Inflammatory macrophage treated with lipopolysaccharide for 1 hour (primary cell): ENCODE results near the gene ADAM10.
A peak's percentile ranks its signal among the peaks of the same experiment; 100 is the strongest.

Source experiments
- DNase-seq, 2 donors: peaks; one replicate each; pipeline ENCODE4 v3.0.0-alpha.2; 2020 to 2022

ADAM10 gene

GRCh38 chr15:58707397-58707796, 42.1 kb downstream of the ADAM10 start:
- no peak for DNase-seq

- no peak for DNase-seq
Measured at GRCh38 chr15:58705105-58705504, 44.4 kb downstream of the ADAM10 start.

- DNase-seq, result no peak
Measured at GRCh38 chr15:58704155-58704865, 45.2 kb downstream of the ADAM10 start.

- DNase-seq, result no peak
Measured at GRCh38 chr15:58703610-58704009, 45.9 kb downstream of the ADAM10 start.

GRCh38 chr15:58702233-58702632, 47.3 kb downstream of the ADAM10 start:
- DNase-seq, result no peak

- DNase-seq, result no peak
Measured at GRCh38 chr15:58701376-58701775, 48.1 kb downstream of the ADAM10 start.

- DNase-seq, result no peak
Measured at GRCh38 chr15:58699769-58700168, 49.7 kb downstream of the ADAM10 start.

- no peak for DNase-seq
Measured at GRCh38 chr15:58698887-58699641, 50.4 kb downstream of the ADAM10 start.

- no peak for DNase-seq
Measured at GRCh38 chr15:58697220-58697619, 52.3 kb downstream of the ADAM10 start.

GRCh38 chr15:58696738-58697137, 52.8 kb downstream of the ADAM10 start:
- no peak for DNase-seq

- DNase-seq, result no peak
Measured at GRCh38 chr15:58694641-58695398, 54.7 kb downstream of the ADAM10 start.

GRCh38 chr15:58690703-58691102, 58.8 kb downstream of the ADAM10 start:
- no peak for DNase-seq

GRCh38 chr15:58689646-58690045, 59.9 kb downstream of the ADAM10 start:
- DNase-seq, result no peak

GRCh38 chr15:58686286-58686685, 63.2 kb downstream of the ADAM10 start:
- no peak for DNase-seq

- DNase-seq, result no peak
Measured at GRCh38 chr15:58684751-58685150, 64.8 kb downstream of the ADAM10 start.

- no peak for DNase-seq
Measured at GRCh38 chr15:58684036-58684710, 65.3 kb downstream of the ADAM10 start.

- DNase-seq, result no peak
Measured at GRCh38 chr15:58682234-58682633, 67.3 kb downstream of the ADAM10 start.

GRCh38 chr15:58678683-58679082, 70.8 kb downstream of the ADAM10 start:
- DNase-seq, result peak; percentile 44 to 46

GRCh38 chr15:58677426-58677825, 72.1 kb downstream of the ADAM10 start:
- DNase-seq, result no peak

- DNase-seq, result no peak
Measured at GRCh38 chr15:58676766-58677165, 72.7 kb downstream of the ADAM10 start.

- DNase-seq, result no peak
Measured at GRCh38 chr15:58671186-58671585, 78.3 kb downstream of the ADAM10 start.

GRCh38 chr15:58669108-58669507, 80.4 kb downstream of the ADAM10 start:
- DNase-seq, result no peak

GRCh38 chr15:58666957-58667356, 82.5 kb downstream of the ADAM10 start:
- DNase-seq, result peak; percentile 67 to 82
